H9 (cell line): ENCODE measurements around the gene PTPRQ. TPM values are rescaled to one million over a fixed set of nuclear protein-coding genes. Genes with fewer than 3 reads are reported as not detected.

ENCODE experiments used
- DNase-seq: peaks from one replicate; pipeline ENCODE4 v3.0.0-alpha.2; 2017
- H2AFZ ChIP-seq: one replicate; pipeline ENCODE4 v1.6.1; 2013; ENCODE audit warnings: mild to moderate bottlenecking, low read length, control low read depth, moderate library complexity
- H2AK5ac ChIP-seq: 2 replicates; pipeline ENCODE4 v1.6.1; 2013; ENCODE audit warnings: low read length, control low read depth, mixed read lengths; ENCODE audit not compliant: insufficient read length
- H2BK120ac ChIP-seq: one replicate; pipeline ENCODE4 v1.6.1; 2013; ENCODE audit warnings: low read depth, mild to moderate bottlenecking, low read length, control low read depth, inconsistent platforms; ENCODE audit not compliant: poor library complexity, severe bottlenecking
- H2BK12ac ChIP-seq: 2 replicates; pipeline ENCODE4 v1.6.1; 2013; ENCODE audit warnings: low read length, control low read depth, mixed read lengths, low read depth; ENCODE audit not compliant: insufficient read length
- H2BK15ac ChIP-seq: 2 replicates; pipeline ENCODE4 v1.6.1; 2013; ENCODE audit warnings: low read depth, low read length, control low read depth
- H2BK20ac ChIP-seq: one replicate; pipeline ENCODE4 v1.6.1; 2013; ENCODE audit warnings: low read depth, mild to moderate bottlenecking, low read length, control low read depth, inconsistent platforms; ENCODE audit not compliant: poor library complexity, severe bottlenecking
- H2BK5ac ChIP-seq: 2 replicates; pipeline ENCODE4 v1.6.1; 2013; ENCODE audit warnings: low read length, control low read depth, mixed read lengths; ENCODE audit not compliant: insufficient read length
- H3K14ac ChIP-seq: 2 replicates; pipeline ENCODE4 v1.6.1; 2013; ENCODE audit warnings: low read length, control low read depth; ENCODE audit not compliant: insufficient read depth
- H3K18ac ChIP-seq: 2 replicates; pipeline ENCODE4 v1.6.1; 2013; ENCODE audit warnings: low read depth, mild to moderate bottlenecking, mixed read lengths, low read length, control low read depth; ENCODE audit not compliant: insufficient read length
- H3K23ac ChIP-seq: 2 replicates; pipeline ENCODE4 v1.6.1; 2013; ENCODE audit warnings: low read length, control low read depth, mixed read lengths, low read depth; ENCODE audit not compliant: insufficient read length
- H3K23me2 ChIP-seq: 2 replicates; pipeline ENCODE4 v1.6.1; 2013; ENCODE audit warnings: low read depth, mild to moderate bottlenecking, mixed read lengths, low read length, control low read depth; ENCODE audit not compliant: insufficient read length, poor library complexity, severe bottlenecking
- H3K27ac ChIP-seq: 2 replicates; pipeline ENCODE4 v1.5.1; 2013; ENCODE audit warnings: low read length, control low read depth, mixed read lengths, low read depth; ENCODE audit not compliant: insufficient read length
- H3K27me3 ChIP-seq: 2 replicates; pipeline ENCODE4 v1.6.1; 2013; ENCODE audit warnings: low read length, control low read depth, inconsistent platforms; ENCODE audit not compliant: insufficient read depth
- H3K4ac ChIP-seq: 2 replicates; pipeline ENCODE4 v1.6.1; 2013; ENCODE audit warnings: low read depth, mild to moderate bottlenecking, control low read depth, inconsistent platforms, low read length, moderate library complexity
- H3K4me1 ChIP-seq: 2 replicates; pipeline ENCODE4 v1.6.1; 2013; ENCODE audit warnings: low read length, control low read depth, inconsistent platforms; ENCODE audit not compliant: insufficient read depth
- H3K4me2 ChIP-seq: 2 replicates; pipeline ENCODE4 v1.6.1; 2013; ENCODE audit warnings: low read length, control low read depth, mixed read lengths; ENCODE audit not compliant: insufficient read length, insufficient read depth
- H3K56ac ChIP-seq: 2 replicates; pipeline ENCODE4 v1.6.1; 2013; ENCODE audit warnings: low read depth, mild to moderate bottlenecking, mixed read lengths, low read length, control low read depth; ENCODE audit not compliant: insufficient read length
- H3K79me1 ChIP-seq: 2 replicates; pipeline ENCODE4 v1.6.1; 2013; ENCODE audit warnings: low read depth, mild to moderate bottlenecking, moderate library complexity, low read length, control low read depth, inconsistent platforms; ENCODE audit not compliant: insufficient read depth, poor library complexity, severe bottlenecking
- H3K79me2 ChIP-seq: 2 replicates; pipeline ENCODE4 v1.6.1; 2013; ENCODE audit warnings: low read length, control low read depth, inconsistent platforms; ENCODE audit not compliant: insufficient read depth
- H3K9ac ChIP-seq: 2 replicates; pipeline ENCODE4 v1.6.1; 2013; ENCODE audit warnings: low read length, control low read depth, mixed read lengths; ENCODE audit not compliant: insufficient read length; ENCODE audit errors: extremely low read depth
- H3K9me3 ChIP-seq: one replicate; pipeline ENCODE4 v1.6.1; 2013; ENCODE audit warnings: low read depth, low read length, inconsistent platforms; ENCODE audit not compliant: control insufficient read depth
- H3T11ph ChIP-seq: one replicate; pipeline ENCODE4 v1.6.1; 2013; ENCODE audit warnings: mild to moderate bottlenecking, low read length, control low read depth, inconsistent platforms
- H4K20me1 ChIP-seq: one replicate; pipeline ENCODE4 v1.6.1; 2013; ENCODE audit not compliant: control insufficient read depth, insufficient read length, insufficient read depth
- H4K5ac ChIP-seq: 2 replicates; pipeline ENCODE4 v1.6.1; 2013; ENCODE audit warnings: low read depth, mild to moderate bottlenecking, mixed read lengths, low read length, control low read depth; ENCODE audit not compliant: insufficient read length
- H4K8ac ChIP-seq: replicated peaks from 2 replicates; pipeline ENCODE4 v1.6.1; 2013; ENCODE audit warnings: low read length, control low read depth, mixed read lengths, low read depth; ENCODE audit not compliant: insufficient read length
- H4K91ac ChIP-seq: 2 replicates; pipeline ENCODE4 v1.6.1; 2013; ENCODE audit warnings: low read depth, mild to moderate bottlenecking, moderate library complexity, mixed read lengths, low read length, control low read depth; ENCODE audit not compliant: insufficient read length
- H3K27ac Mint-ChIP-seq, 3 experiments: 2 replicates in 2 of 3; 3 replicates in 1 of 3; pipeline ENCODE4 v1.8.0; 2020 to 2021; ENCODE audit warnings: mixed read lengths in 3 of 3, mild to moderate bottlenecking in 1 of 3, moderate library complexity in 1 of 3
- H3K27me3 Mint-ChIP-seq: 2 replicates; pipeline ENCODE4 v1.8.0; 2021; ENCODE audit warnings: low read depth, mild to moderate bottlenecking, moderate library complexity, mixed read lengths
- H3K36me3 Mint-ChIP-seq, 3 experiments: 2 replicates in 2 of 3; 3 replicates in 1 of 3; pipeline ENCODE4 v1.8.0; 2020 to 2021; ENCODE audit warnings: low read depth in 3 of 3, mixed read lengths in 3 of 3; ENCODE audit not compliant: insufficient read depth in 1 of 3
- H3K4me1 Mint-ChIP-seq, 2 experiments: 2 replicates each; pipeline ENCODE4 v1.8.0; 2020; ENCODE audit warnings: mixed read lengths in 2 of 2
- H3K4me3 Mint-ChIP-seq, 2 experiments: 2 replicates in 1 of 2; 3 replicates in 1 of 2; pipeline ENCODE4 v1.8.0; 2020 to 2021; ENCODE audit warnings: mild to moderate bottlenecking in 2 of 2, mixed read lengths in 2 of 2, moderate library complexity in 1 of 2
- H3K9me3 Mint-ChIP-seq, 2 experiments: 2 replicates in 1 of 2; 3 replicates in 1 of 2; pipeline ENCODE4 v1.8.0; 2020; ENCODE audit warnings: mild to moderate bottlenecking in 2 of 2, mixed read lengths in 2 of 2, moderate library complexity in 1 of 2
- CTCF ChIP-seq: fragments of 200-600 bp; sonication (generic); conservative IDR thresholded peaks from 3 replicates; pipeline ENCODE4 v1.8.0; 2021; ENCODE audit warnings: antibody characterized with exemption, mild to moderate bottlenecking
- WGBS: extraction: QIAGEN DNeasy Blood & Tissue Kit; methylation state at CpG from one replicate; pipeline ENCODE4 v1.1.7; 2013; ENCODE audit warnings: missing lambda C conversion rate, low lambda C conversion rate, mixed read lengths; ENCODE audit not compliant: insufficient read length; ENCODE audit errors: extremely low coverage; 5-methylcytosine and 5-hydroxymethylcytosine counted together
- total RNA-seq: library from RNA; stranded (reverse); gene quantifications from 2 replicates; pipeline ENCODE4 v1.2.1, GENCODE V29; 2021

PTPRQ gene
- total RNA-seq, 1 experiment from 2014 or later: not detected

DNA sequence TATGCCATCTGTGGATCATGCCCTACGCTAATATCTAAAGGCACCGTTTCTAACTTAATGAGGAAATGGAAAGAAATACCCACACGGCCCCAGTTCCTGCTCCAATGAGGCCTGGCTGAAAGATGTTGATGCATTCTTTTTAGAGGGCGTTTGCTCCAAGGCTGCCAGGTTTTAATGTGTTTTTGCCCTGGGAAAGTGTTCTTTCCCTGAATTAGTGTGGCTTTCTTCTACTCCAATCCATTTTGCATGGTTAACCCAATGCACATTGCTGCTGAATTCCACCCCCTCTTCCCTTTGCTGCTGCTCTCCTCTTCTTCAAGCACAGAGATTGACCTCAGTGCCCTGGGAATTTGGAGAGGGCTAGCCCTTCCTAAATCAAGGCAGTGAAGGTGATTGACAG lies 273.8 kb downstream of the PTPRQ start:
- H4K20me1 ChIP-seq: no peaks in the 10 kb centered on the region
- H3K27ac ChIP-seq: no peak overlapping the region
- H2BK15ac ChIP-seq: no peak overlapping the region
- no peak overlapping the region for H3K9ac ChIP-seq
- no peak overlapping the region for H4K8ac ChIP-seq
- no peak overlapping the region for H3K18ac ChIP-seq
- peaks cover 16% of the 10 kb centered on the region; the same call in 1 of the 2 replicates for H3K27me3 ChIP-seq
- H3K27me3 Mint-ChIP-seq: peaks cover 40% of the 10 kb centered on the region
- no peak overlapping the region for H3T11ph ChIP-seq
- H3K27ac Mint-ChIP-seq: no peak overlapping the region
- no peak overlapping the region for H3K4me3 Mint-ChIP-seq
- peaks cover 5% of the 10 kb centered on the region for H3K23me2 ChIP-seq
- no peaks in the 10 kb centered on the region for H3K36me3 Mint-ChIP-seq
- H2AFZ ChIP-seq: no peak overlapping the region
- H3K9me3 ChIP-seq: no peaks in the 10 kb centered on the region
- H4K91ac ChIP-seq: no peak overlapping the region
- H3K9me3 Mint-ChIP-seq: no peaks in the 10 kb centered on the region
- no peak overlapping the region for H3K4me2 ChIP-seq
- no CpG with 5 or more reads among the region's 4 CpGs for WGBS
- no peak overlapping the region for H3K4ac ChIP-seq
- no peak for TF ChIP-seq CTCF
- no peak overlapping the region for H3K23ac ChIP-seq
- H3K79me1 ChIP-seq: no peaks in the 10 kb centered on the region
- no peak overlapping the region for H2BK5ac ChIP-seq
- no peak overlapping the region for H3K14ac ChIP-seq
- H2BK120ac ChIP-seq: no peak overlapping the region
- H3K56ac ChIP-seq: no peak overlapping the region
- no peak overlapping the region for H4K5ac ChIP-seq
- H3K4me1 Mint-ChIP-seq: peaks cover 40 to 41% of the 10 kb centered on the region in 2 experiments
- H3K4me1 ChIP-seq: peaks cover 13% of the 10 kb centered on the region
- no peak overlapping the region for H2BK20ac ChIP-seq
- no peaks in the 10 kb centered on the region for H3K79me2 ChIP-seq
- DNase-seq: no peak
- H2AK5ac ChIP-seq: no peak overlapping the region
- no peak overlapping the region for H2BK12ac ChIP-seq
